SU-DHL-6 (cell line): Measurements from ENCODE around the gene USP28.

ENCODE experiments used
- H2AFZ ChIP-seq: fragments of 200-600 bp; sonication (generic); 2 replicates; pipeline ENCODE4 v1.6.1; 2014; ENCODE audit warnings: low read depth, mild to moderate bottlenecking, moderate library complexity, mixed read lengths, antibody characterized with exemption, low read length; ENCODE audit not compliant: severe bottlenecking
- H3F3A ChIP-seq: fragments of 200-600 bp; shearing (Covaris generic); 2 replicates; pipeline ENCODE4 v1.6.0; 2016; ENCODE audit warnings: antibody characterized with exemption, mild to moderate bottlenecking; ENCODE audit not compliant: insufficient read depth
- H3K27ac ChIP-seq: fragments of 200-600 bp; sonication (generic); 2 replicates; pipeline ENCODE4 v1.5.1; 2016; ENCODE audit warnings: low read depth, mild to moderate bottlenecking, low read length, moderate library complexity, mixed read lengths
- H3K27me3 ChIP-seq: fragments of 200-600 bp; sonication (generic), shearing (Covaris generic); 2 replicates; pipeline ENCODE4 v1.6.0; 2014; ENCODE audit warnings: mild to moderate bottlenecking, low read length
- H3K36me3 ChIP-seq: fragments of 200-600 bp; sonication (generic); 2 replicates; pipeline ENCODE4 v1.6.1; 2014; ENCODE audit warnings: mild to moderate bottlenecking, low read length, mixed read lengths
- H3K4me2 ChIP-seq: fragments of 300-600, 200-600 bp; shearing (Covaris generic), sonication (generic); 2 replicates; pipeline ENCODE4 v1.6.0; 2014; ENCODE audit warnings: low read length, low read depth, mild to moderate bottlenecking; ENCODE audit not compliant: poor library complexity, severe bottlenecking
- H3K4me3 ChIP-seq: fragments of 200-600 bp; sonication (generic); 2 replicates; pipeline ENCODE4 v1.5.1; 2014; ENCODE audit warnings: antibody characterized with exemption, low read length, mild to moderate bottlenecking, mixed read lengths; ENCODE audit not compliant: insufficient read depth, poor library complexity, severe bottlenecking
- H3K79me2 ChIP-seq: fragments of 200-600 bp; sonication (generic); 2 replicates; pipeline ENCODE4 v1.6.1; 2014; ENCODE audit warnings: mild to moderate bottlenecking, low read length, moderate library complexity; ENCODE audit not compliant: insufficient read depth
- H3K9ac ChIP-seq: fragments of 200-600 bp; sonication (generic); 2 replicates; pipeline ENCODE4 v1.7.0; 2014; ENCODE audit warnings: mild to moderate bottlenecking, low read length
- H3K9me2 ChIP-seq: fragments of 200-600 bp; sonication (generic); replicated peaks from 2 replicates; pipeline ENCODE4 v1.6.1; 2014; ENCODE audit warnings: low read length; ENCODE audit not compliant: insufficient read depth
- H3K9me3 ChIP-seq: fragments of 200-600 bp; sonication (generic); 2 replicates; pipeline ENCODE4 v1.6.1; 2014; ENCODE audit warnings: low read length, mixed read lengths; ENCODE audit not compliant: insufficient read depth
- H4K20me1 ChIP-seq: fragments of 200-600 bp; sonication (generic); 2 replicates; pipeline ENCODE4 v1.6.1; 2014; ENCODE audit warnings: low read depth, mild to moderate bottlenecking, antibody characterized with exemption, low read length, moderate library complexity, mixed read lengths
- CTCF ChIP-seq: fragments of 200-600 bp; sonication (generic); IDR thresholded peaks from one replicate; pipeline ENCODE4 v1.5.1; 2017; ENCODE audit warnings: antibody characterized with exemption, mild to moderate bottlenecking, low read length, moderate library complexity; ENCODE audit not compliant: insufficient read depth, poor library complexity, severe bottlenecking
- EZH2phosphoT487 ChIP-seq: fragments of 200-600 bp; sonication (generic), shearing (Covaris generic); conservative IDR thresholded peaks from 2 replicates; pipeline ENCODE4 v1.6.1; 2018; ENCODE audit warnings: mild to moderate bottlenecking, antibody characterized with exemption, low read length, moderate library complexity, mixed read lengths

Gene USP28

GRCh38 chr11:113817626-113818025, 57.7 kb downstream of the USP28 start:
- H2AFZ ChIP-seq = no peak overlapping the region
- H3K79me2 ChIP-seq = no peaks in the 10 kb centered on the region
- H3K9me3 ChIP-seq = no peaks in the 10 kb centered on the region
- H3K9ac ChIP-seq = no peak overlapping the region
- no peaks in the 10 kb centered on the region for H3K27me3 ChIP-seq
- H3K4me3 ChIP-seq = no peak overlapping the region
- no peak overlapping the region for H3K4me2 ChIP-seq
- no peak overlapping the region for H3K27ac ChIP-seq
- no peaks in the 10 kb centered on the region; the same call in 1 of the 2 replicates for H3K36me3 ChIP-seq
- TF ChIP-seq EZH2phosphoT487 (no peak), CTCF (no peak)
- no peaks in the 10 kb centered on the region for H4K20me1 ChIP-seq
- H3F3A ChIP-seq = no peaks in the 10 kb centered on the region
- no peaks in the 10 kb centered on the region for H3K9me2 ChIP-seq

- Histone ChIP-seq H3K9ac (no peak overlapping the region), H4K20me1 (no peaks in the 10 kb centered on the region), H3K9me2 (no peaks in the 10 kb centered on the region), H3K79me2 (no peaks in the 10 kb centered on the region), H3K9me3 (no peaks in the 10 kb centered on the region), H3F3A (no peaks in the 10 kb centered on the region), H3K4me2 (no peak overlapping the region), H3K27ac (no peak overlapping the region), H3K4me3 (no peak overlapping the region), H3K36me3 (no peaks in the 10 kb centered on the region), H3K27me3 (no peaks in the 10 kb centered on the region), H2AFZ (no peak overlapping the region)
- TF ChIP-seq EZH2phosphoT487 = no peak
- TF ChIP-seq CTCF = no peak
Observed at GRCh38 chr11:113817162-113817561, 58.2 kb downstream of the USP28 start.

GRCh38 chr11:113814181-113814580, 61.2 kb downstream of the USP28 start:
- no peaks in the 10 kb centered on the region for H4K20me1 ChIP-seq
- H3K27ac ChIP-seq = no peak overlapping the region
- no peak overlapping the region for H3K9ac ChIP-seq
- H3K4me3 ChIP-seq = no peak overlapping the region
- no peaks in the 10 kb centered on the region for H3K27me3 ChIP-seq
- H3F3A ChIP-seq = no peaks in the 10 kb centered on the region
- H3K9me2 ChIP-seq = no peaks in the 10 kb centered on the region
- H3K79me2 ChIP-seq = no peaks in the 10 kb centered on the region
- H3K9me3 ChIP-seq = no peaks in the 10 kb centered on the region
- H3K4me2 ChIP-seq = no peak overlapping the region
- no peaks in the 10 kb centered on the region for H3K36me3 ChIP-seq
- H2AFZ ChIP-seq = no peak overlapping the region
- no peak for TF ChIP-seq CTCF

GRCh38 chr11:113808931-113809330, 66.4 kb downstream of the USP28 start:
- H3K9me3 ChIP-seq = no peaks in the 10 kb centered on the region
- no peak overlapping the region for H2AFZ ChIP-seq
- no peak overlapping the region for H3K4me2 ChIP-seq
- H3F3A ChIP-seq = no peaks in the 10 kb centered on the region
- no peaks in the 10 kb centered on the region for H3K79me2 ChIP-seq
- TF ChIP-seq EZH2phosphoT487 (no peak), CTCF (no peak)
- no peak overlapping the region for H3K4me3 ChIP-seq
- no peaks in the 10 kb centered on the region for H3K9me2 ChIP-seq
- no peak overlapping the region for H3K27ac ChIP-seq
- H3K9ac ChIP-seq = no peak overlapping the region
- no peaks in the 10 kb centered on the region for H3K36me3 ChIP-seq
- no peaks in the 10 kb centered on the region for H3K27me3 ChIP-seq
- H4K20me1 ChIP-seq = no peaks in the 10 kb centered on the region
